Measurements from ENCODE around the gene TAF7L.

Gene TAF7L

GRCh38 chrX:101220662-101221260, 70.4 kb downstream of the TAF7L start:
- DNase-seq, result no peak

- no peak for DNase-seq
These were observed 71.2 kb downstream of the TAF7L start for GRCh38 chrX:101219864-101220346.

DNA sequence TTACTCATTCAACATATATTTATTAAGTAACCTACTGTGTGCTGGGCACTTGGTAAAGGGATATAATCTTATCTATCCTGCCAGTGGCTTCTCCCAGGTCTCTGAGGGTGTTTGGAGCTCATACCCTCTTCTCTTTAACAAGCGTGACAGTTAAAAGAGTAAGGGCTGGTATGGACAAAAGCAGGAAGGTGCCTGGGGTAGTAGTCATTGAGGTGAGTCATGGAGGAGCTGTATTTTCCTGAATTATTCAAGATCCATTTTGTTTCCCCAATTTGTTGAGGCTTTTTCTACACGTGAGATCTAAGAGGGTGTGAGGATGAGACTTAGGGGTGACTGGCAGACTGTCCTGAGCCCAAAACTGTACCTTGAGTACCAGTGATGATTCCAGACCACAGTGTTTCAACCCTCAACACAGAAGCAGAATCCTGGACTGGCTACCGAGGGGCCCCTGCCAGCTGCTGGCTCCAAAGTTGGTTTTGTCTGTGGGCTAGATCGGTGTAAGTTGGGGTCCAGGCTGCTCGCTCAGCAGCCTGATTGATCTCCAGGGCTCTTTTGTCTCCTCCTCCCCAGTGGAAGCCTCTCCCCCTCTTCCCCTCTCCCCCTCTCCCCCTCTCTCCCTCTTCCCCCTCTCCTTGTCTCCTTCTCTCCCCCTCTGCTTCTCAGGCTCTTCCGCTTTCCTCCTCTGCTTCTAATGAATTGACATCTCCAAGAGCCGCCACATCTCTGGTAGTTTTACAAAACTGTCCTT, 71.8 kb downstream of the TAF7L start, which contains the start of gene DRP2:
Gene DRP2 (plus strand): TSS at position 671 of the 748 bp plus-strand sequence. CDS start 11,862 bp downstream, outside the sequence.
- DNase-seq, result no peak

Measured in hematopoietic multipotent progenitor cell treated with erythropoietin and hydrocortisone succinate and interleukin-3 and kit ligand, for 6 days (in vitro differentiated cells).